ENCODE measurements around the gene LPCAT1.
A peak's percentile ranks its signal among the peaks of the same experiment; 100 is the strongest.
"Not testable (repeated sequence)": the region's sequence is repeated elsewhere in the genome, so short reads cannot be mapped to it uniquely, and the experiment has no call there.

LPCAT1 gene

DNA sequence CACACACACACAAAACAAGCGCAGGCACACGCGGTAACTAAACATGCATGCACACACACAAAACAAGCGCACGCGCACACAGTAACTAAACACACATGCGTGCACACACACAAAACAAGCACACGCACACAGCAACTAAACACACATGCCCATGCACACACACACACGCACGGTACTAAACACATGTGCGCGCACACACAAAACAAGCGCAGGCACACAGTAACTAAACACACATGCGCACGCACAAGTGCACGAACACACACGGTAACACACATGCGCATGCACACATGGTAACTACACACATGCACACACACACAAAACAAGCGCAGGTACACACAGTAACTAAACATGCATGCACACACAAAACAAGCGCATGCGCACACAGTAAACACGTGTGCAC, 58.6 kb downstream of the LPCAT1 start:
- Mint-ChIP-seq H3K4me3 (no peak overlapping the region), H3K27ac (peak overlapping the region in 1 of 2 donors; percentile 38), H3K4me1 (ENCODE audit: low read depth in 2 of 2) (peaks cover 3 to 9% of the 10 kb centered on the region in 2 donors), H3K9me3 (peaks cover 8 to 10% of the 10 kb centered on the region in 2 donors), H3K27me3 (no peaks in the 10 kb centered on the region), H3K36me3 (ENCODE audit: insufficient read depth) (peaks cover 61% of the 10 kb centered on the region)
- DNase-seq (no peak), ATAC-seq (replicated peaks) (no peak)

DNA sequence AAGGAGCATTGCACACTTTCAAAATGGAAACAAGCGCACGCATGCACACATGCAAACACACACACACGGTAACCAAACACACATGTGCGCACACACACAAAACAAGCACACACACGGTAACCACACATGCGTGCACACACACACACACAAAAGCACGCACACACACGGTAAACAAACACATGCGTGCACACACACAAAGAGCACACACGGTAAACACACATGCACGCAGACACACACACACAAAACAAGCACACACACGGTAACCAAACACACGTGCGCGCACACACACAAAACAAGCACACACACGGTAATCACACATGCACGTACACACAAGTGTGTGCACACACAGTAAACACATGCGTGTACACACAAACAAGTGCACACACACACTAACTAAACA, 59.2 kb downstream of the LPCAT1 start:
- ATAC-seq (replicated peaks) (no peak), DNase-seq (no peak)
- H3K4me3 Mint-ChIP-seq: no peak overlapping the region
- H3K36me3 Mint-ChIP-seq (ENCODE audit: insufficient read depth): peaks cover 61% of the 10 kb centered on the region
- peaks cover 8 to 10% of the 10 kb centered on the region in 2 donors for H3K9me3 Mint-ChIP-seq
- no peak overlapping the region for H3K27ac Mint-ChIP-seq
- peaks cover 3 to 9% of the 10 kb centered on the region in 2 donors for H3K4me1 Mint-ChIP-seq (ENCODE audit: low read depth in 2 of 2)
- no peaks in the 10 kb centered on the region for H3K27me3 Mint-ChIP-seq

DNA sequence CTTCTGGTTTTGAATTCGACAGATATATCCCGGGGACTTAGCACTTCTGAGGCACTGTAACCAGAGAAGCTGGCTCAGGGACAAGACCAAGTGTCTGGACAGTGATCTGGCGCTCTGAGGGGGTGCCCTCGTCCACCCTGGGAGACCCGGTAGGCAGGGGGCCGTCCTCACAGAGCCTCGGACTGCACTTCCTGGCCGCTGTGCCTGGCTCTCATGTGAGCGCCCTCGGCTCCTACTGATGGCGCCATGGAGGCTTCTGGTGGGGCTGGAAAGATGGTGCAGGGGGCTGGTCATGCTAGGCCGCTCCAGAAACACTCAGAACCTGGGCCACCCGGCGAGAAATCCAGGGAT, 59.7 kb downstream of the LPCAT1 start:
- Mint-ChIP-seq H3K27me3 (no peaks in the 10 kb centered on the region), H3K4me1 (ENCODE audit: low read depth in 2 of 2) (peaks cover 3 to 9% of the 10 kb centered on the region in 2 donors), H3K4me3 (no peak overlapping the region), H3K27ac (no peak overlapping the region), H3K36me3 (ENCODE audit: insufficient read depth) (peaks cover 61% of the 10 kb centered on the region), H3K9me3 (peaks cover 8 to 10% of the 10 kb centered on the region in 2 donors)
- ATAC-seq (replicated peaks) (no peak), DNase-seq (no peak)

DNA sequence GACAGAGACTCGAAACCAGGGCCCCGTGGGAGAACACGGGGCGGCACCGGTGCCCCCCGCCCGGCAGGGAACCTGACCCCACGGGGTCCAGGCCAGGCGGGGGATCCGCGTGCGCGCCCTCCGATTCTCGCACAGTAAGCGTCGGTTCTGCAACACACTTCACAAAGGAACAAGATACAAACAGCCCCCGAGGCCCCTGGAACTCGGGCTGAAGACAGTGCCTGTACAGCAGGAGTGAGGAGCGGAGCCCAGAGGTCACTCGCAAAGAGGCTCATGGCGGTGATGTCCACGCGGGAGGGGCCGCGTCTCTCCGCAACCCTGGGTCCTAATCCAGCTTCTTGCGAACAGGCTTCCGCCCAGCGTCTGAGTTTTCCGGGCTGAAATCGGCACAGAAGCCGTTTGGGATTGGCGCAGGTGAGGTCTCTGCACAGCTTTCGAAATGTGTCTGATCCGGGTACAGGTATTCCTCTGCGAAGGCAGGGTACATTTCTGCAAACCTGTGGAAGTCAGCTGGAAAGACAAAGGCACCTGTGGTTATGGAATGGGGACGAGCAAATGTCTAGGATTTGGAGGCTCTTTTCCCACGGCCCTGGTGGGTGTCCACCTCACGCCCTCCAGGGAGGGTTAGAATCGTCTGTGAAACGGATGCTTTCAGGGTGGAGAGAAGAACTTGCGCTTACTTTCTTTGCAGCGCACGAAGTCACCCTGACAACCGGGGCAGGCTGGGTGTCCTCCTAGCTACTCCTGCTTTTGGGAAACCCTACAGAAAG, 60.2 kb downstream of the LPCAT1 start:
- Mint-ChIP-seq H3K9me3 (peaks cover 8 to 10% of the 10 kb centered on the region in 2 donors), H3K27ac (no peak overlapping the region), H3K36me3 (ENCODE audit: insufficient read depth) (peaks cover 61% of the 10 kb centered on the region), H3K4me1 (ENCODE audit: low read depth in 2 of 2) (peaks cover 3 to 9% of the 10 kb centered on the region in 2 donors), H3K4me3 (no peak overlapping the region), H3K27me3 (no peaks in the 10 kb centered on the region)
- ATAC-seq (replicated peaks) (no peak), DNase-seq (no peak)

DNA sequence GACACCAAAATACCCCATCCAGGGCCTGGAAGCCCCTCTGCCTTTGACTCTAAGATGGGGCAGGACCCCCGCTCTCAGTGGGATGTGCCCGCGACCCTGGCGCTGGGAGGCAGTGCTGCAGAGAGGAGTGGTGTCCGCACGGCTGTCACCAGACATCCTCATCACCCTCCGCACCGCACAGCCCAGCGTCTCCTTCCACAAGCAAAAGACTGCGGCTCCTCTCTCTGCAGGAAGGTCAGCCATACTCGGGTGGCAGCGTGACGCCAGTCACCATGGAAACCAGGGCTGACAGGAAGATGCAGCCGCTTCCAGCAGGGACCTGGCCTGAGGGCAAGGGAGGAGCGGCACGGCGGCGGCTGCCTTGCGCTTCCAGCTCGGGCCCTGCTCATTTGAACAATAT, 61.4 kb downstream of the LPCAT1 start:
- no peak for ATAC-seq (replicated peaks)
- DNase-seq: no peak
- Mint-ChIP-seq H3K4me1 (ENCODE audit: low read depth in 2 of 2) (peaks cover 0 to 6% of the 10 kb centered on the region in 2 donors), H3K27me3 (no peaks in the 10 kb centered on the region), H3K4me3 (no peak overlapping the region), H3K36me3 (ENCODE audit: insufficient read depth) (peaks cover 58% of the 10 kb centered on the region), H3K27ac (no peak overlapping the region), H3K9me3 (peaks cover 8 to 10% of the 10 kb centered on the region in 2 donors)

DNA sequence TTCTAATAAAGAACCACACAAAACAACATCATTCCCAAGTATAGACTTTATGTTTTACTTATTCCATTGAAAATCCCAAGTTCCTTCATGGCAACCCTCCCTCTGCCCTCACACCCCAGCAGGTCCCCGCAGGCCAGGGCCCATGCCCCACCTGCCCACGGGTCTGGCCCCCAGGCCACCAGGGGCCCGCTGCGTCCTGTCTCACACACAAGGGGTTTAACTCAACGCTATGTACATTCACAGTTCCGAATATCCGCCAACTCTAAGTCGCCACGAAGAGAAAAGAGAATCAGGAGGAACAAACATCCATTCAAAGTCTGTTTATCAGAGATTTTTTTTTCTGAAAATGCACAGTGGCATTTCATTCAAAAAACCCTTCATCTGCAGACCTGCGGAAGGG, 62.4 kb downstream of the LPCAT1 start:
- no peak for ATAC-seq (replicated peaks)
- H3K27ac Mint-ChIP-seq: peak overlapping the region in 1 of 2 donors; percentile 2
- no peaks in the 10 kb centered on the region for H3K27me3 Mint-ChIP-seq
- peaks cover 0 to 6% of the 10 kb centered on the region in 2 donors for H3K4me1 Mint-ChIP-seq (ENCODE audit: low read depth in 2 of 2)
- H3K36me3 Mint-ChIP-seq (ENCODE audit: insufficient read depth): peaks cover 50% of the 10 kb centered on the region
- no peak overlapping the region for H3K4me3 Mint-ChIP-seq
- DNase-seq: no peak
- peaks cover 10 to 12% of the 10 kb centered on the region in 2 donors for H3K9me3 Mint-ChIP-seq

DNA sequence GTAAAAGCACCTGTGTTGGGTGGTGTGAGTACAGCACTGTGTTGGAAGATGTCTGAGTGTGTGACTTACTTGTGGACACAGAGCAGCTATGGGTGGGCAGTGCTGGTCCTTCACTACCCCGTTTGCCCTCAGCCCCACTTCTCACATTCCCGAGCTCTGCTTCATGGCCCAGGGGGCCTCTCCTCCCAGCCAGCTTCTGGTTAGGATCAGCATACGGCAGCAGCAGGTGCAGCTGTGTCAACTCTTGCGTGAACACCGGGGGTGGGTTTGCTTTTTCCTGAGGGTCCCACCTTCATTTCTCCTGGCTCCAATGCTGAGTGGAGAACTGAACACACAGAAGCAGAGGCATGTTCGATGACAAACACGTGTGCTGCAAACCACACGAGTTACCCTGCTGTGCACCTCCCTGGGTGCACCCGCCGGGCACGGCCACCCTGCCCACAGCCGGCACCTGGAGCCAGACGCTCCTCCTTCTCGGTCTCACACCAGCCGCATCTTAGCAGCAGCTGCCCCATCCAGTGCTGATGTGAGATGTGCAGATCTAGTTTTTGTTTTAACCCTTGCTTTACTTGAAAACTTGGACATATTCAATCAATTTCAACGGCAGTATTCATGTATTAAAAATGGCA, 63.6 kb downstream of the LPCAT1 start:
- Mint-ChIP-seq H3K36me3 (ENCODE audit: insufficient read depth) (peaks cover 44% of the 10 kb centered on the region), H3K27ac (peak overlapping the region in 1 of 2 donors; percentile 2), H3K9me3 (peaks cover 8 to 10% of the 10 kb centered on the region in 2 donors), H3K4me1 (ENCODE audit: low read depth in 2 of 2) (peaks cover 0 to 6% of the 10 kb centered on the region in 2 donors), H3K27me3 (no peaks in the 10 kb centered on the region), H3K4me3 (no peak overlapping the region)
- ATAC-seq (replicated peaks): no peak
- no peak for DNase-seq

DNA sequence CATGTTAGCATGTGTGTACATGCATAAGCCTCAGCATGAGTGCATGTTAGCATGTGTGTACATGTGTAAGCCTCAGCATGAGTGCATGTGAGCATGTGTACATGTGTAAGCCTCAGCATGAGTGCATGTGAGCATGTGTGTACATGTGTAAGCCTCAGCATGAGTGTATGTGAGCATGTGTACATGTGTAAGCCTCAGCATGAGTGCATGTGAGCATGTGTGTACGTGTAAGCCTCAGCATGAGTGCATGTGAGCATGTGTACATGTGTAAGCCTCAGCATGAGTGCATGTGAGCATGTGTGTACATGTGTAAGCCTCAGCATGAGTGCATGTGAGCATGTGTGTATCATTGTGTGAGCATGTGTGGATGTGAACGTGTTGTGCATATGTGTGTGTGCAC, 64.3 kb downstream of the LPCAT1 start:
- not testable (repeated sequence) for H3K27me3 Mint-ChIP-seq; DNase-seq; H3K27ac Mint-ChIP-seq; H3K4me3 Mint-ChIP-seq; ATAC-seq (replicated peaks); H3K4me1 Mint-ChIP-seq (ENCODE audit: low read depth in 2 of 2); H3K9me3 Mint-ChIP-seq
- H3K36me3 Mint-ChIP-seq (ENCODE audit: insufficient read depth): peaks cover 41% of the 10 kb centered on the region

DNA sequence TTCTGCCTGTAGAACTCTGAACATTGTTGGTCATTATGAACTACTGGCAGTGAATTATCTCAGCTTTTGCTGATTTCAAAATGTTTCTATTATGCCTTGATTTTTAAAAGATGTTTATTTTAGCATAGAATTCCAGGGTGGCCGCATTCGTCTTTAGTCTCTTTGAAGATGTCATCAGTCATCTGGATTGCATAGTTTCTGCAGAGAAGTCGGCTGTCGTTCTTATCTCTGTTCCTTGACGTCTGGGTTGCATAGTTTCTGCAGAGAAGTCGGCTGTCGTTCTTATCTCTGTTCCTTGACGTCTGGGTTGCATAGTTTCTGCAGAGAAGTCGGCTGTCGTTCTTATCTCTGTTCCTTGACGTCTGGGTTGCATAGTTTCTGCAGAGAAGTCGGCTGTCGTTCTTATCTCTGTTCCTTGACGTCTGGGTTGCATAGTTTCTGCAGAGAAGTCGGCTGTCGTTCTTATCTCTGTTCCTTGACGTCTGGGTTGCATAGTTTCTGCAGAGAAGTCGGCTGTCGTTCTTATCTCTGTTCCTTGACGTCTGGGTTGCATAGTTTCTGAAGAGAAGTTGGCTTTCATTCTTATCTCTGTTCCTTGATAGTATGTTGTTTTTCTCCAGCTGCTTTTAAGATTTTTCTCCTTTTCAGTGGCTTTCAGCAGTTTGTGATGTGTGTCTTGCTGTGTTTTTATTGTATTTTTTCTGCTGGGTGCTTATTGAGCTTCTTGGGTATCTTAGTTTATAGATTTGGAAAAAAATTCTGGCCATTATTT, 67.5 kb downstream of the LPCAT1 start:
- not testable (repeated sequence) for H3K36me3 Mint-ChIP-seq (ENCODE audit: insufficient read depth); ATAC-seq (replicated peaks); H3K27ac Mint-ChIP-seq; H3K4me3 Mint-ChIP-seq; H3K4me1 Mint-ChIP-seq (ENCODE audit: low read depth in 2 of 2); DNase-seq
- peaks cover 10 to 15% of the 10 kb centered on the region in 2 donors for H3K27me3 Mint-ChIP-seq
- H3K9me3 Mint-ChIP-seq: peaks cover 8 to 11% of the 10 kb centered on the region in 2 donors

DNA sequence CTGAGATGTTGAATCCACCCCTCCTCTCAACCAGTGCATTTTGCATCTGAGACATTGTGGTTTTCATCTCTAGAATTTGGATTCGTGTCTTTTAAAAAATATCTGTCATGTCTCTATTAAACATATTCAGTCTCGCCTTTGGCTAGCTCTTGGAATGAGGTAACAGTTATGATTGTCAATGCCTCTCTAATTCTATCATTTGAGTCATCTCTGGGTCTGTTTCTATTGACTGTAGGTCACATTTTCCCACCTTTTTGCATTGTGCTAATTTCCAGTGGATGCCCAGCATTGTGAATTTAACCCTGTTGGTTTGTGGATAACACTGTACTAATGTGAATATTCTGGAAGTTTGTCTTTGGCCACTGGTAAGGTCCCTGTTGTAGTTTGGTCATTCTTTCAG, 70.1 kb downstream of the LPCAT1 start:
- ATAC-seq (replicated peaks): no peak
- Mint-ChIP-seq H3K36me3 (ENCODE audit: insufficient read depth) (no peaks in the 10 kb centered on the region), H3K4me1 (ENCODE audit: low read depth in 2 of 2) (peaks cover 7% of the 10 kb centered on the region in 2 donors), H3K27ac (no peak overlapping the region), H3K9me3 (peaks cover 8 to 11% of the 10 kb centered on the region in 2 donors), H3K4me3 (no peak overlapping the region), H3K27me3 (peaks cover 10 to 23% of the 10 kb centered on the region in 2 donors)
- no peak for DNase-seq

DNA sequence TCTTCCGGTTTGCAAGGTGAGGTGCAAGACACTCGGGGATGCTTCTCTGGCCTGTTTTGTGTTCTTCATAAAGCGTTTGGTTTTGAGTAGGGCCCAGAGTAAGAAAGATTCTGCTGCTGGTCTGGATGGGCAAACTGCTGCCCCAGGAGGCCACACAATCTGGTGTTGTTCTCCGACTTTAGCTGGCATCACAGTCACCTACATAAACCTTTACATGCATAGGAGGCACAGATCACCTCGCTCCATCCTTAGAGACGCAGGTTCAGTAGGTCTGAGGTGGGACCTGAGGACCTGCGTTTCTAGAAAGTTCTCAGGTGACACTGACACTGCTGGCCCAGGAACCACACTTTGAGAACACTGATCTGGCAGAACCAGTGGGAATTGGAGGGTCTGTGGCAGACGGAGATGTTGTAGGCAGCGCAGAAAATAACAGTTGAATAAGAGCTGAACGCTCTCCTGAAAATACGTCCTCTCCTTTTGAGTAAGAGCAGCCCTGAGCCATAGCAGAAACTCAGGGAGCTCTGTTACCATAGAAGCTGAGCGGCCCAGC, 74.6 kb downstream of the LPCAT1 start:
- Mint-ChIP-seq H3K4me3 (peak overlapping the region in 1 of 2 donors; percentile 51), H3K36me3 (ENCODE audit: insufficient read depth) (no peaks in the 10 kb centered on the region), H3K27me3 (peaks cover 17 to 50% of the 10 kb centered on the region in 2 donors), H3K9me3 (peaks cover 4 to 10% of the 10 kb centered on the region in 2 donors), H3K4me1 (ENCODE audit: low read depth in 2 of 2) (peaks cover 26 to 31% of the 10 kb centered on the region in 2 donors), H3K27ac (peak overlapping the region in 1 of 2 donors; percentile 16)
- ATAC-seq (replicated peaks): no peak
- no peak for DNase-seq

DNA sequence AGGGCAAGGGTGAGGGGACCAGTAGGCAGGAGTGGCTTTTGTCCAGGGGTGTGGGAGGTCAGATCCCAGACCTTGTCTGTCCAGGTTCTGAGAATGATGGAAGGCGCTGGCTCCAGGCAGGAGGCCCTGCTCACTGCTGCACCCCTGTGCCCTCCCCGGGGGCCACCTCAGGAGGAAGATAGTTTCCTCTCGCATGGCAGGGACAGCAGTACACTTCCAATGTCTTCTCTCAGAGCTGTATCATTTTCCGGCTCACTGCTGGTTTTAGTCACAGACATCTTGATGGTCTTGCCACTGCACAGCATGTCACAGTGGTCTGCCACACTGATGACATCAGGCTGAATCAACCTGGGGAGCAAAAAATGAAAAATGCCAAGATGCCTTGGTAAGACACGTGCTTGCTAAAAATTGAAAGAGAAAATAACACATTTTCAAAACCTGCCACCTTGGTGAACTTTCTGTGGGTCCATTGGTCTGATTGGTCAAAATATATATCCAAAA, 75.2 kb downstream of the LPCAT1 start:
- peak in 1 of 3 experiments; percentile 13 for DNase-seq
- H3K9me3 Mint-ChIP-seq: peaks cover 2 to 4% of the 10 kb centered on the region in 2 donors
- H3K4me1 Mint-ChIP-seq (ENCODE audit: low read depth in 2 of 2): peaks cover 29 to 34% of the 10 kb centered on the region in 2 donors
- H3K36me3 Mint-ChIP-seq (ENCODE audit: insufficient read depth): no peaks in the 10 kb centered on the region
- H3K27ac Mint-ChIP-seq: peak overlapping the region; percentile 16 to 69
- H3K27me3 Mint-ChIP-seq: peaks cover 21 to 50% of the 10 kb centered on the region in 2 donors
- H3K4me3 Mint-ChIP-seq: peak overlapping the region; percentile 51 to 56
- ATAC-seq (replicated peaks): peak; percentile 73

Measured in effector memory CD8-positive, alpha-beta T cell (primary cell).